Adrenal gland (tissue), 5 donors: ENCODE data around the gene BCORL1.

ENCODE experiments used
- POLR2A ChIP-seq, 2 donors: fragments of 450-650 bp; IDR thresholded peaks; one replicate each; pipeline ENCODE4 v1.6.1; 2017; ENCODE audit warnings: antibody characterized with exemption in 2 of 2, mild to moderate bottlenecking in 2 of 2, moderate library complexity in 1 of 2
- TF ChIP-seq, protein P1 (sequence below), 6 experiments: fragments of 450-650 bp in 4 of 6; fragments of 200-600 bp in 2 of 6; sonication (generic) in 1 of 6; IDR thresholded peaks; 1 replicate in 5 of 6; 2 replicates in 1 of 6; pipeline versions ENCODE4 v1.5.1 to v1.8.0; 2016 to 2021; ENCODE audit warnings: antibody characterized with exemption in 6 of 6, mild to moderate bottlenecking in 2 of 6, moderate library complexity in 1 of 6
- donor health status: DM: no; HTN: no; CAD: no.

- TF ChIP-seq, protein P1, sequence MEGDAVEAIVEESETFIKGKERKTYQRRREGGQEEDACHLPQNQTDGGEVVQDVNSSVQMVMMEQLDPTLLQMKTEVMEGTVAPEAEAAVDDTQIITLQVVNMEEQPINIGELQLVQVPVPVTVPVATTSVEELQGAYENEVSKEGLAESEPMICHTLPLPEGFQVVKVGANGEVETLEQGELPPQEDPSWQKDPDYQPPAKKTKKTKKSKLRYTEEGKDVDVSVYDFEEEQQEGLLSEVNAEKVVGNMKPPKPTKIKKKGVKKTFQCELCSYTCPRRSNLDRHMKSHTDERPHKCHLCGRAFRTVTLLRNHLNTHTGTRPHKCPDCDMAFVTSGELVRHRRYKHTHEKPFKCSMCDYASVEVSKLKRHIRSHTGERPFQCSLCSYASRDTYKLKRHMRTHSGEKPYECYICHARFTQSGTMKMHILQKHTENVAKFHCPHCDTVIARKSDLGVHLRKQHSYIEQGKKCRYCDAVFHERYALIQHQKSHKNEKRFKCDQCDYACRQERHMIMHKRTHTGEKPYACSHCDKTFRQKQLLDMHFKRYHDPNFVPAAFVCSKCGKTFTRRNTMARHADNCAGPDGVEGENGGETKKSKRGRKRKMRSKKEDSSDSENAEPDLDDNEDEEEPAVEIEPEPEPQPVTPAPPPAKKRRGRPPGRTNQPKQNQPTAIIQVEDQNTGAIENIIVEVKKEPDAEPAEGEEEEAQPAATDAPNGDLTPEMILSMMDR (IDR thresholded peaks at IDR 0.05): no peak
- TF ChIP-seq POLR2A (IDR thresholded peaks at IDR 0.05): no peak
These were observed 65.0 kb downstream of the BCORL1 start for GRCh38 chrX:130047416-130047815.
